HCT116 (cell line): ENCODE measurements around the gene ATL1. TPM values are rescaled to one million over a fixed set of nuclear protein-coding genes. Genes with fewer than 3 reads are reported as not detected.

Experiments used
- ATAC-seq: fragments of 200-7000 bp; cut with Tn5 transposase; 2 replicates; pipeline ENCODE4 v1.9.1; 2020; ENCODE audit warnings: mild to moderate bottlenecking, moderate library complexity
- BruUV-seq: library from RNA; stranded (reverse); fragments of 400-500 nt; replicated peaks from 2 replicates; lab custom pipeline; 2021; lab: Mats Ljungman, UMichigan
- CTCF ChIA-PET: fragments of 300-600 bp; sonication (Branson Sonifier 250); formaldehyde crosslinking; loops from one replicate; lab custom pipeline; 2021; ENCODE audit warnings: antibody characterized with exemption; lab: Charles Lee
- POLR2A ChIA-PET: fragments of 300-600, 350-600 bp; sonication (Branson Sonifier 250); formaldehyde crosslinking; loops from one replicate; lab custom pipeline; 2021; ENCODE audit warnings: antibody characterized with exemption; lab: Charles Lee
- RAD21 ChIA-PET, 2 experiments: fragments of 300-600 bp; sonication (Branson Sonifier 250); formaldehyde crosslinking; loops; one replicate each; lab custom pipeline; 2023; ENCODE audit warnings: low total read pairs in 2 of 2; ENCODE audit not compliant: uncharacterized antibody in 2 of 2, unreplicated experiment in 2 of 2, low non-redundant PET in 1 of 2; lab: Charles Lee
- DNase-seq: peaks from one replicate; pipeline ENCODE4 v3.0.0-alpha.2; 2010; ENCODE audit warnings: low read depth, low spot score
- H2AFZ ChIP-seq: fragments of 200-600 bp; shearing (Covaris generic), sonication (generic); 2 replicates; pipeline ENCODE4 v1.6.1; 2017; ENCODE audit warnings: low read depth, mixed run types, mixed read lengths, antibody characterized with exemption, low read length; ENCODE audit not compliant: poor library complexity, severe bottlenecking
- H3K27ac ChIP-seq: 2 replicates; pipeline ENCODE4 v1.5.1; 2012; ENCODE audit warnings: low read depth, low read length
- H3K27me3 ChIP-seq: fragments of 200-600 bp; sonication (generic); 2 replicates; pipeline ENCODE4 v1.6.1; 2016; ENCODE audit warnings: mixed run types, low read length, mixed read lengths; ENCODE audit not compliant: insufficient read depth
- H3K36me3 ChIP-seq, 2 experiments: fragments of 200-500 bp in 1 of 2; fragments of 200-600 bp in 1 of 2; sonication (Bioruptor generic) in 1 of 2; sonication (generic) in 1 of 2; 2 replicates each; pipeline versions ENCODE4 v1.5.1 to v1.6.1; 2014 to 2016; ENCODE audit warnings: low read length in 2 of 2, inconsistent platforms in 1 of 2, mixed read lengths in 1 of 2, mixed run types in 1 of 2; ENCODE audit not compliant: insufficient read depth in 2 of 2, control insufficient read depth in 1 of 2
- H3K4me1 ChIP-seq, 2 experiments: fragments of 200-600 bp in 1 of 2; sonication (generic) in 1 of 2; 2 replicates each; pipeline versions ENCODE4 v1.5.1 to v1.6.1; 2012 to 2017; ENCODE audit warnings: low read length in 2 of 2, inconsistent platforms in 1 of 2, mild to moderate bottlenecking in 1 of 2, mixed read lengths in 1 of 2, mixed run types in 1 of 2, moderate library complexity in 1 of 2; ENCODE audit not compliant: insufficient read depth in 2 of 2, control insufficient read depth in 1 of 2
- H3K4me2 ChIP-seq: fragments of 200-600 bp; sonication (generic); 2 replicates; pipeline ENCODE4 v1.6.1; 2017; ENCODE audit warnings: mixed run types, low read length, mixed read lengths
- H3K4me3 ChIP-seq, 2 experiments: fragments of 200-600 bp in 1 of 2; sonication (generic) in 1 of 2; replicated peaks in 1 of 2; 2 replicates each; pipeline ENCODE4 v1.5.1; 2011 to 2016; ENCODE audit warnings: low read length in 2 of 2, control low read depth in 1 of 2, low read depth in 1 of 2, mild to moderate bottlenecking in 1 of 2, mixed read lengths in 1 of 2, mixed run types in 1 of 2
- H3K79me2 ChIP-seq: fragments of 200-600 bp; sonication (generic); 2 replicates; pipeline ENCODE4 v1.6.1; 2017; ENCODE audit warnings: mild to moderate bottlenecking, mixed run types, low read length, moderate library complexity, mixed read lengths; ENCODE audit not compliant: insufficient read depth
- H3K9ac ChIP-seq: fragments of 200-600 bp; sonication (generic); 2 replicates; pipeline ENCODE4 v1.6.1; 2016; ENCODE audit warnings: low read length, mixed read lengths
- H3K9me2 ChIP-seq: fragments of 200-600 bp; sonication (generic), shearing (Covaris generic); 2 replicates; pipeline ENCODE4 v1.6.1; 2017; ENCODE audit warnings: mixed run types, mild to moderate bottlenecking, moderate library complexity; ENCODE audit not compliant: insufficient read depth
- H3K9me3 ChIP-seq, 2 experiments: fragments of 200-500 bp in 1 of 2; fragments of 200-600 bp in 1 of 2; sonication (Bioruptor generic) in 1 of 2; sonication (generic) in 1 of 2; 2 replicates each; pipeline ENCODE4 v1.6.1; 2014 to 2017; ENCODE audit warnings: low read length in 2 of 2, mixed read lengths in 2 of 2, inconsistent platforms in 1 of 2, low read depth in 1 of 2, mild to moderate bottlenecking in 1 of 2, mixed run types in 1 of 2, moderate library complexity in 1 of 2; ENCODE audit not compliant: control insufficient read depth in 1 of 2, insufficient read depth in 1 of 2
- H4K20me1 ChIP-seq: fragments of 200-600 bp; sonication (generic), shearing (Covaris generic); 2 replicates; pipeline ENCODE4 v1.6.1; 2017; ENCODE audit warnings: mixed run types, mild to moderate bottlenecking, moderate library complexity; ENCODE audit not compliant: insufficient read depth
- CBX3 ChIP-seq: IDR thresholded peaks from 2 replicates; pipeline ENCODE4 v1.6.1; 2012; ENCODE audit warnings: low read depth
- CEBPB ChIP-seq: IDR thresholded peaks from 2 replicates; pipeline ENCODE4 v1.6.1; 2012; ENCODE audit warnings: low read depth
- EGR1 ChIP-seq: IDR thresholded peaks from 2 replicates; pipeline ENCODE4 v1.6.1; 2012; ENCODE audit warnings: low read depth
- EZH2 ChIP-seq: fragments of 200-600 bp; sonication (generic); IDR thresholded peaks from 2 replicates; pipeline ENCODE4 v1.6.1; 2017; ENCODE audit warnings: antibody characterized with exemption, mixed run types
- EZH2phosphoT487 ChIP-seq: fragments of 200-600 bp; IDR thresholded peaks from 2 replicates; pipeline ENCODE4 v1.6.1; 2018; ENCODE audit warnings: antibody characterized with exemption, borderline replicate concordance
- JUND ChIP-seq: IDR thresholded peaks from 2 replicates; pipeline ENCODE4 v1.6.1; 2012
- POLR2A ChIP-seq: IDR thresholded peaks from 2 replicates; pipeline ENCODE4 v1.7.0; 2011; ENCODE audit warnings: borderline replicate concordance; ENCODE audit not compliant: insufficient read depth, insufficient read length; ENCODE audit errors: extremely low read depth
- POLR2AphosphoS5 ChIP-seq: IDR thresholded peaks from 2 replicates; pipeline ENCODE4 v1.6.1; 2011; ENCODE audit warnings: mild to moderate bottlenecking, low read depth, low read length, moderate library complexity
- RAD21 ChIP-seq: IDR thresholded peaks from 2 replicates; pipeline ENCODE4 v1.6.1; 2012; ENCODE audit warnings: low read depth, mild to moderate bottlenecking
- SIN3A ChIP-seq: IDR thresholded peaks from 2 replicates; pipeline ENCODE4 v1.6.1; 2012; ENCODE audit warnings: low read depth
- SP1 ChIP-seq: IDR thresholded peaks from 2 replicates; pipeline ENCODE4 v1.6.1; 2012; ENCODE audit warnings: low read depth
- SRF ChIP-seq: IDR thresholded peaks from 2 replicates; pipeline ENCODE4 v1.6.1; 2012; ENCODE audit warnings: low read depth
- TCF7L2 ChIP-seq: IDR thresholded peaks from 2 replicates; pipeline ENCODE4 v1.7.0; 2011; ENCODE audit warnings: borderline replicate concordance, inconsistent platforms; ENCODE audit not compliant: insufficient read depth, insufficient read length; ENCODE audit errors: extremely low read depth
- ZBTB33 ChIP-seq: IDR thresholded peaks from 2 replicates; pipeline ENCODE4 v1.6.1; 2011; ENCODE audit warnings: mild to moderate bottlenecking, low read length, moderate library complexity; ENCODE audit not compliant: insufficient replicate concordance; ENCODE audit errors: extremely low read depth
- ZFX ChIP-seq: fragments of 450-650 bp; IDR thresholded peaks from 2 replicates; pipeline ENCODE4 v1.6.1; 2017
- ZNF274 ChIP-seq: fragments of 200-500 bp; sonication (Bioruptor generic); IDR thresholded peaks from 2 replicates; pipeline ENCODE4 v1.6.1; 2014; ENCODE audit warnings: mild to moderate bottlenecking, low read depth, low read length, inconsistent platforms
- intact Hi-C: fragments of 100-400 bp; cut with micrococcal nuclease; formaldehyde crosslinking; loops from 2 replicates; pipeline ENCODE4 v1.10.0; 2022
- total RNA-seq: library from RNA; stranded (reverse); gene quantifications from one replicate; pipeline ENCODE4 v1.2.1, GENCODE V29; 2021; ENCODE audit not compliant: unreplicated experiment
- TF ChIP-seq, protein P1 (sequence below): IDR thresholded peaks from 2 replicates; pipeline ENCODE4 v1.6.1; 2012
- TF ChIP-seq, protein P2 (sequence below): IDR thresholded peaks from 2 replicates; pipeline ENCODE4 v1.6.1; 2012; ENCODE audit warnings: low read depth
- TF ChIP-seq, protein P3 (sequence below), 3 experiments: fragments of 200-600 bp in 1 of 3; sonication (generic) in 1 of 3; IDR thresholded peaks in 2 of 3; conservative IDR thresholded peaks in 1 of 3; 2 replicates each; pipeline ENCODE4 v1.5.1; 2012 to 2017; ENCODE audit warnings: low read depth in 2 of 3, low read length in 2 of 3, antibody characterized with exemption in 1 of 3, borderline replicate concordance in 1 of 3, control low read depth in 1 of 3, mild to moderate bottlenecking in 1 of 3, mixed read lengths in 1 of 3, mixed run types in 1 of 3, moderate library complexity in 1 of 3; ENCODE audit not compliant: insufficient read depth in 1 of 3
- TF ChIP-seq, protein P4 (sequence below): IDR thresholded peaks from 2 replicates; pipeline ENCODE4 v1.6.1; 2012

The ATL1 gene
- total RNA-seq, 1 experiment from 2014 or later = 1.4 TPM

DNA sequence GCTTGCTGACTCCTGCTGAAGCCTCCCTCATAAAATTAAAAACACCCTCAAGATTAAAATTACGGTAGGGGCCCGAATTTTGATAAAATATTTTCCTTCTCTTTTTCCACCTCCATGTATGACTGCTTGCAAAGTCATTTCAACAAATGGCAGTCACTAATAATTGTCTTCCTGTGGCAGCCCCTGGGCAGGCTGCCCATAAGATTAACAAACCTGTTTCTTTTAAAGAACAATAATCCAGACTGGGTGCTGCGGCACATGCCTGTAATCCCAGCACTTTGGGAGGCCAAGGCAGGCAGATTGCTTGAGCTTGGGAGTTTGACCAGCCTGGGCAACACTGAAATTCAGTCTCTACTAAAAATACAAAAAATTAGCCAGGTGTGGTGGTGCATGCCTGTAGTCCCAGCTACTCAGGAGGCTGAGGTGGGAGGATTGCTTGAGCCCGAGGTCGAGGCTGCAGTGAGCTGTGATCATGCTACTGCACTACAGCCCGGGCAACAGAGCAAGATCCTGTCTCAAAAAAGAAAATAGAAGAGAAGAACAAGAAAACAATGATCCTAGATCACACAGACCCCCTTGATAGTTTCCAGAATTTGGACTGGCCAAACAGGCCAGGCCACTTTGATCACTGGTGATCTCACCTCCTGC is 99.5 kb downstream of the ATL1 start:
- ChIA-PET CTCF (no interaction called here), POLR2A (interaction anchor here (1.4 kb wide), 1 partner anchor 9 kb away, joined by 4 read pairs; the partner anchor contains the start of gene SAV1)
- intact Hi-C loops = no loop called here
- H3K4me2 ChIP-seq = no peak overlapping the region
- no peaks in the 10 kb centered on the region for H3K27me3 ChIP-seq
- no peak overlapping the region for H3K4me3 ChIP-seq
- no peak overlapping the region for H2AFZ ChIP-seq
- ATAC-seq (no peak), DNase-seq (no peak)
- H3K9me3 ChIP-seq = no peaks in the 10 kb centered on the region
- H3K27ac ChIP-seq = no peak overlapping the region
- no peaks in the 10 kb centered on the region for H3K9me2 ChIP-seq
- TF ChIP-seq EZH2phosphoT487 (no peak), SRF (no peak), SIN3A (no peak), EZH2 (no peak), POLR2A (no peak), SP1 (no peak), RAD21 (no peak), ZFX (no peak), JUND (no peak), CEBPB (no peak), ZNF274 (no peak), ZBTB33 (no peak), CBX3 (no peak), POLR2AphosphoS5 (no peak), EGR1 (no peak), TCF7L2 (no peak)
- TF ChIP-seq, protein P1, sequence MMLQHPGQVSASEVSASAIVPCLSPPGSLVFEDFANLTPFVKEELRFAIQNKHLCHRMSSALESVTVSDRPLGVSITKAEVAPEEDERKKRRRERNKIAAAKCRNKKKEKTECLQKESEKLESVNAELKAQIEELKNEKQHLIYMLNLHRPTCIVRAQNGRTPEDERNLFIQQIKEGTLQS = no peak
- TF ChIP-seq, protein P2, sequence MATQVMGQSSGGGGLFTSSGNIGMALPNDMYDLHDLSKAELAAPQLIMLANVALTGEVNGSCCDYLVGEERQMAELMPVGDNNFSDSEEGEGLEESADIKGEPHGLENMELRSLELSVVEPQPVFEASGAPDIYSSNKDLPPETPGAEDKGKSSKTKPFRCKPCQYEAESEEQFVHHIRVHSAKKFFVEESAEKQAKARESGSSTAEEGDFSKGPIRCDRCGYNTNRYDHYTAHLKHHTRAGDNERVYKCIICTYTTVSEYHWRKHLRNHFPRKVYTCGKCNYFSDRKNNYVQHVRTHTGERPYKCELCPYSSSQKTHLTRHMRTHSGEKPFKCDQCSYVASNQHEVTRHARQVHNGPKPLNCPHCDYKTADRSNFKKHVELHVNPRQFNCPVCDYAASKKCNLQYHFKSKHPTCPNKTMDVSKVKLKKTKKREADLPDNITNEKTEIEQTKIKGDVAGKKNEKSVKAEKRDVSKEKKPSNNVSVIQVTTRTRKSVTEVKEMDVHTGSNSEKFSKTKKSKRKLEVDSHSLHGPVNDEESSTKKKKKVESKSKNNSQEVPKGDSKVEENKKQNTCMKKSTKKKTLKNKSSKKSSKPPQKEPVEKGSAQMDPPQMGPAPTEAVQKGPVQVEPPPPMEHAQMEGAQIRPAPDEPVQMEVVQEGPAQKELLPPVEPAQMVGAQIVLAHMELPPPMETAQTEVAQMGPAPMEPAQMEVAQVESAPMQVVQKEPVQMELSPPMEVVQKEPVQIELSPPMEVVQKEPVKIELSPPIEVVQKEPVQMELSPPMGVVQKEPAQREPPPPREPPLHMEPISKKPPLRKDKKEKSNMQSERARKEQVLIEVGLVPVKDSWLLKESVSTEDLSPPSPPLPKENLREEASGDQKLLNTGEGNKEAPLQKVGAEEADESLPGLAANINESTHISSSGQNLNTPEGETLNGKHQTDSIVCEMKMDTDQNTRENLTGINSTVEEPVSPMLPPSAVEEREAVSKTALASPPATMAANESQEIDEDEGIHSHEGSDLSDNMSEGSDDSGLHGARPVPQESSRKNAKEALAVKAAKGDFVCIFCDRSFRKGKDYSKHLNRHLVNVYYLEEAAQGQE = no peak
- TF ChIP-seq, protein P3, sequence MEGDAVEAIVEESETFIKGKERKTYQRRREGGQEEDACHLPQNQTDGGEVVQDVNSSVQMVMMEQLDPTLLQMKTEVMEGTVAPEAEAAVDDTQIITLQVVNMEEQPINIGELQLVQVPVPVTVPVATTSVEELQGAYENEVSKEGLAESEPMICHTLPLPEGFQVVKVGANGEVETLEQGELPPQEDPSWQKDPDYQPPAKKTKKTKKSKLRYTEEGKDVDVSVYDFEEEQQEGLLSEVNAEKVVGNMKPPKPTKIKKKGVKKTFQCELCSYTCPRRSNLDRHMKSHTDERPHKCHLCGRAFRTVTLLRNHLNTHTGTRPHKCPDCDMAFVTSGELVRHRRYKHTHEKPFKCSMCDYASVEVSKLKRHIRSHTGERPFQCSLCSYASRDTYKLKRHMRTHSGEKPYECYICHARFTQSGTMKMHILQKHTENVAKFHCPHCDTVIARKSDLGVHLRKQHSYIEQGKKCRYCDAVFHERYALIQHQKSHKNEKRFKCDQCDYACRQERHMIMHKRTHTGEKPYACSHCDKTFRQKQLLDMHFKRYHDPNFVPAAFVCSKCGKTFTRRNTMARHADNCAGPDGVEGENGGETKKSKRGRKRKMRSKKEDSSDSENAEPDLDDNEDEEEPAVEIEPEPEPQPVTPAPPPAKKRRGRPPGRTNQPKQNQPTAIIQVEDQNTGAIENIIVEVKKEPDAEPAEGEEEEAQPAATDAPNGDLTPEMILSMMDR (IDR thresholded peaks at IDR 0.05 in 2 of 3, conservative IDR thresholded peaks at IDR 0.05 in 1 of 3; ENCODE audit: borderline replicate concordance in 1 of 3, insufficient read depth in 1 of 3, low read depth in 2 of 3, low read length in 2 of 3) = no peak
- TF ChIP-seq, protein P4, sequence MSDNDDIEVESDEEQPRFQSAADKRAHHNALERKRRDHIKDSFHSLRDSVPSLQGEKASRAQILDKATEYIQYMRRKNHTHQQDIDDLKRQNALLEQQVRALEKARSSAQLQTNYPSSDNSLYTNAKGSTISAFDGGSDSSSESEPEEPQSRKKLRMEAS = no peak
- TF ChIP-seq, all 23 proteins: peak for 0
- BruUV-seq = no TSS peak
- Histone ChIP-seq H3K79me2 (peaks cover 97% of the 10 kb centered on the region), H4K20me1 (no peaks in the 10 kb centered on the region), H3K9ac (no peak overlapping the region), H3K4me1 (peaks cover 0 to 9% of the 10 kb centered on the region in 2 experiments; a peak in 1 of 4 replicates), H3K36me3 (peaks cover 8 to 20% of the 10 kb centered on the region in 2 experiments; a peak in 3 of 4 replicates)
- RAD21 ChIA-PET = no interaction called here
